Suppressor macrophage treated with lipopolysaccharide for 1 hour (primary cell): ENCODE measurements around the gene GHR.
"Not testable (repeated sequence)": the region's sequence is repeated elsewhere in the genome, so short reads cannot be mapped to it uniquely, and the experiment has no call there.

ENCODE experiments used
- DNase-seq, 3 donors: peaks; one replicate each; pipeline ENCODE4 v3.0.0-alpha.2; 2020 to 2022

GHR gene

DNA sequence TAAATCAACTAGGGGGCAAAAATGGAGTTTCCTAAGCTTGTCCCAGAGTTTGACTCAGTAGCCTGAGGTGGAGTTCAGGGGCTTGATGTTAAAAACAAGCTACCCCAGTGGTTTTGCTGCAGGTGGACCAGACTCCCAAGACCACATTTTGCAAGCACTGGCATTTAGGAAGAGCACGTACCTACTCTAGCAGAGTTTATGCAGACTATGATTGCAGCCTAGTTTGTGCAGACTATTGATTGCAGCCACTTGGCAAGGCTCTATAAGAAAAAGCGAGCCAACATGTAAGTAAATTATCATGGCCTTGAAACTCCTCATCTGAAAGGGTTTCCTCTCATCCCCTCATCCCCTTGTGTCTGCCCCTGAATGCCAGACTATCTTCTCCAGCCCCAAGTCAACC lies 231.4 kb downstream of the GHR start:
- no peak for DNase-seq

DNA sequence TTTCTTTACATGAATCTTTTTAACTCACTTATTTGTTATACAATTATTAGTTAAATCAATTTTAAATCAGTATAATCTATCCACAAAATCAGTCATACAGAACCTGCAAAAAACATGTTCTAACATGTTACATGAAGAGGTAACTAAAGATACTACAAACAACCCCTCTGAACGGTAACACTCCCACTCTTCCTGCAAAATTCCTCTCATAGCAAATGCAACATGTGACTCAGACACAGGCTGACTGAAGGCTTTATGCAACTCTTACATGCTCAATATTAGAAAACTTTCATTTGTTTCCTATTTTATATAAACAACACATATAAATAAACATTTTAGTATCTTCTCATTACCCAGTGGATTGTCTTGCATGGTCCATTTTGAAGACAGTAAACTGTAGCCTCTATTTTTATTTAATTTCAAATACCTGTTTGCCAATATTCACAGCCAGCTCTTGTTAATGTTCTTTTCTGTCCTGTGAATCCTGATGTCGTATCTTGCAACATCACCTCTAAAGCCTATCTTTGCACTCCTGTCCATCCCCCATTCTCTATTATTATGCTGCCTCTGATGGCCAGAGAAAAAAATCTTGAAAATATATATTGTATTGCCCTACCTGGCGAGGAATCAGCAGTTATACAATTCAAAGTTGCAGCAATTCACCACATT lies 232.9 kb downstream of the GHR start:
- DNase-seq, result peak in 2 of 3 donors; percentile 9 to 23

DNA sequence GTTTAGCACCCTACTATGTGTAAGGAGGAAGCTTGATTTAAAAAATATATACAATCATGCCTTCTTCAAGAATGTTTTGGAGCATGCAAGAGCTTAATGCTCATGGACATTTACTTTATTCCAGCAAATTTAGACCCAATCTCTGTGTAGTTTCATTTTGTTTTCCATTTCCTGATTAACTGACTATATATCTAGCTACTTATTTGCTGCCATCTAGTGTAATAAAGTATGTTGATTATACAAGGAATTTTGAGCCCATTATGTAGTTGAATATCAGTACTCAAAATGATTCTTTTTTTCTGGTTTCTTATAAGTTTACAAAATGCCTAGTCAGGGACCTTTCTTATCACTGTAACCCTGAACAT lies 233.4 kb downstream of the GHR start:
- DNase-seq, result peak in 1 of 3 donors; percentile 10

DNA sequence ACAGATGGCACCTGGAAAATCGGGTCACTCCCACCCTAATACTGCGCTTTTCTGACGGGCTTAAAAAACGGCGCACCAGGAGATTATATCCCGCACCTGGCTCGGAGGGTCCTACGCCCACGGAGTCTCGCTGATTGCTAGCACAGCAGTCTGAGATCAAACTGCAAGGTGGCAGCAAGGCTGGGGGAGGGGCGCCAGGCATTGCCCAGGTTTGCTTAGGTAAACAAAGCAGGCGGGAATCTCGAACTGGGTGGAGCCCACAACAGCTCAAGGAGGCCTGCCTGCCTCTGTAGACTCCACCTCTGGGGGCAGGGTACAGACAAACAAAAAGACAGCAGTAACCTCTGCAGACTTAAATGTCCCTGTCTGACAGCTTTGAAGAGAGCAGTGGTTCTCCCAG lies 236.6 kb downstream of the GHR start:
- DNase-seq, result not testable (repeated sequence)

GRCh38 chr5:42665857-42666256 lies 242.6 kb downstream of the GHR start:
- no peak for DNase-seq

GRCh38 chr5:42666869-42667268 lies 243.6 kb downstream of the GHR start:
- no peak for DNase-seq

GRCh38 chr5:42668254-42668653 lies 245.0 kb downstream of the GHR start:
- DNase-seq, result no peak

DNA sequence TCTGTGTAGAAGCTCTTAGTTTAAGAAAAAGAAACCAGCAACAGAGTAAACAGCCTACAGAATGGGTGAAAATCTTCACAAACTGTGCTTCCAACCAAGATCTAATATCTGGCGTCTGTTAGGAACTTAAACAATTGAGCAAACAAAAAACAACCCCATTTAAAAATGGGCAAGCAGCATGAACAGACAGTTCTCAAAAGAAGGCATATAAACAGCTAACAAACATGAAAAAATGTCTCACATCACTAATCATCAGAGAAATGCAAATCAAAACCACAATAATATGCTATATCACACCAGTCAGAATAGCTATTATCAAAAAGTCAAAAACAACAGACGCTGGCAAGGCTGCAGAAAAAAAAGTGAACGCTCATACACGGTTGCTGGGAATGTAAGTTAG lies 249.7 kb downstream of the GHR start:
- DNase-seq, result no peak

- DNase-seq, result no peak
These were observed 252.4 kb downstream of the GHR start for GRCh38 chr5:42675602-42676001.

DNA sequence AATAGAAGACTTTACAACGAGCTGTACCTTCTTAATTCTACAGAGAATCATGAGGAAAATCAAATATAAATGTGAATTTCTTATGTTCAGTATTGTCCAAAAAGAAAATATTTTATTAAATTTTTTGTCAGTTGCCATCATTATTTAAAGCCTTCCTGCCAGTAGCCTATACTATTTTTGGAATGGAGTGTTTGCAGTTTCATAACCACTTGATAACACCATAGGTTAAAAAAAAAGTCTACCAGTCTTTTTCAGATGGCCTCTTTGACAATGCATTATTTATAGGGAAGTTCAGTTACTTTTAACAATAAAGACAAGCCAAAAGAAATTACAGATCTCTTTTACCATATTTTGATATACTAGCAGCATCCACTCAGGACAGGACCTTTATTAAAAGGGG lies 253.1 kb downstream of the GHR start:
- no peak for DNase-seq

DNA sequence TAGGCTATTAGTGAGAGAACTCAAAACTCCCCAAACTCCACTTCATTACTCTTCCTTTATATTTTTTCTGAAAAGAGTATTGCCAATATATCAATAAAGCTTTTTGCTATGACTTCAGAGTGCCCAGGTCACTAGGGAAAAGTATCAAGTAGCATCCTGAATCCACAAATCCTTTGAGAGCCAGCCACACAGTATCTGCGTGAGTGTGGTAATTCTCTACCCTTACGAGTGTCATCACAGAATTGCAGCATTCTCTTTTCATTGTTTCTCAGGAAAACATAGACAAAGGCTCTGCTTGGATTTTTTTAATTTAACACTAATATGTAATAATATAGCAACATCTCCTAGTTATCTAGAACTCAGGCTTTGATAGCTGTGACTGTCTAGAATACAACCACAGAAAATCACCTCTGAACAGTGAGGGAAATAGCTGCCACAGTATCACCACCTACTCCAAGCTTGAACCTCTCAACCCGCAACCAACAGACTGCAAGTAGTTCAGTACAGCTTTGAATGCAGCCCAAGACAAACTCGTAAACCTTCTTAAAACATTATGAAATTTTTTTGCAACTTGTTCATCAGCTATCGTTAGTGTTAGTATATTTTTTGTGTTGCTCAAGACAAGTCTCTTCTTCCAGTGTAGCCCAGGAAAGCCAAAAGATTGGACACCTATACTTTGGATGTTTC lies 254.1 kb downstream of the GHR start:
- DNase-seq, result no peak

DNA sequence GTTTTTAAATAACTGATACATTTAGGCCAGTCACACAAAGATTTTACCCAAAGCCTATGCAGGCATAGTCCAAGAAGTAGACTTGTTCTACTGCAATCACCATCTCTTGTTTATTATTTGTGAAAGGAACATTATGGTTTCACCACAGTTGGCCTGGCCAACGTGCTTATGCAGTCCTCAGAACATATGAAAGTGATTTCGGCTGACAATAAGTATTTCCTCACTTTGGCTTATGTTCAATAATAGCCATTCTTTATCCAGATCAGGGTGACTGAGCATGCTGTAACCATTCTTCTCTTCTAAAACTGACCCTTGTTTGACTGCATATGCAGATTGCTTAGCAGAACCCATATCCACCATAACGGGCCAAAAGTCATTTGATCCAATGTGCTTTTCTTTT lies 256.8 kb downstream of the GHR start:
- DNase-seq, result no peak

DNA sequence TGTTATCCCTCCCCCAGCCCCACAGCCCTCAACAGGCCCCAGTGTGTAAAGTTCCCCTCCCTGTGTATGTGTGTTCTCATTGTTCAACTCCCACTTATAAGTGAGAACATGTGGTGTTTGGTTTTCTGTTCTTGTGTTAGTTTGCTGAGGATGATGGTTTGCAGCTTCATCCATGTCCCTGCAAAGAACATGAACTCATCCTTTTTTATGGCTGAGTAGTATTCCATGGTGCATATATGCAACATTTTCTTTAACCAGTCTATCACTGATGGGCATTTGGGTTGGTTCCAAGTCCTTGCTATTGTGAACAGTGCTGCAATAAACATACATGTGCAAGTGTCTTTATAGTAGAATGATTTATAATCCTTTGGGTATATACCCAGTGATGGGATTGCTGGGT lies 261.8 kb downstream of the GHR start:
- not testable (repeated sequence) for DNase-seq

GRCh38 chr5:42689391-42689790 lies 266.2 kb downstream of the GHR start:
- DNase-seq, result no peak

DNA sequence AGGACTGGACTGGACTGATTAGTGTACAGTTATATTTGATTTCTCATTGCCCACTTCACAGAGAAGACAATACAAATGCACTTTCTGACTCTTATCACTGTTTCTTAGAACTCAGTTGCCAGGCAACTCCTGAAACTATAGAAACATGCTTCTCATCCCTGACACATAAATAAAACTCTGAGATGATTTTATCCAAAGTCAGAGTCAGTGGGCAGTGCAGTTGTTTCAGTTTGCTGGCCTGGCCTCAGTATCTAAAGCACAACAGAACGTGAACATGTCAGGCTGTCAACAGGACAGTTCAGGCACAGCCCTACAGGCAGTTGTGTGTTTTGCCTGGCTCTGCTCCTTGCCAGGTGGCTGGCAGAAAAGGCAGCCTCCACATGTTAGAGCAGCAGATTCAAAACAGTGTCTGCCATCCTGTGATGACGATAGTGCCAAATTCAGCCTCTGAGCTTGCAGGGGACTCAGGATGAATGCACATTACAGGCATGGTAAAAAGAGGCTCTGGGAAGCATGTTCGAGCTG lies 268.2 kb downstream of the GHR start:
- no peak for DNase-seq

GRCh38 chr5:42701351-42702059 lies 278.3 kb downstream of the GHR start:
- no peak for DNase-seq

- no peak for DNase-seq
These were observed 280.0 kb downstream of the GHR start for GRCh38 chr5:42703238-42703637.

- peak in 2 of 3 donors; percentile 33 to 38 for DNase-seq
These were observed 292.5 kb downstream of the GHR start for GRCh38 chr5:42715785-42716184.

- no peak for DNase-seq
These were observed 295.4 kb downstream of the GHR start for GRCh38 chr5:42718591-42718990.

- DNase-seq, result no peak
These were observed 295.8 kb downstream of the GHR start for GRCh38 chr5:42719034-42719433.

DNA sequence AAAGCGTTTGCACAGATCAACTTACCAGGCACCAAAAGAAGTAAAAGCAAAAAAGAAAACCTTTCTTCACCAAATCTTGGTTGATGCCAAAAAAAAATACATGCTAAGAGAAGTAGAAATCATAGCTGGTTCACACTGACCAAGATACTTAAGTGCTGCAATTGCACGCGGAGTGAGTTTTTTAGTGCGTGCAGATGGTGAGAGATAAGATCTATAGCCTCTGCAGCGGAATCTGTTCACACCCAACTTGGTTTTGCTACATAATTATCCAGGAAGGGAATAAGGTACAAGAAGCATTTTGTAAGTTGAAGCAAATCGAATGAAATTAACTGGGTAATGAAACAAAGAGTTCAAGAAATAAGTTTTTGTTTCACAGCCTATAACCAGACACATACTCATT lies 297.0 kb downstream of the GHR start:
- no peak for DNase-seq

DNA sequence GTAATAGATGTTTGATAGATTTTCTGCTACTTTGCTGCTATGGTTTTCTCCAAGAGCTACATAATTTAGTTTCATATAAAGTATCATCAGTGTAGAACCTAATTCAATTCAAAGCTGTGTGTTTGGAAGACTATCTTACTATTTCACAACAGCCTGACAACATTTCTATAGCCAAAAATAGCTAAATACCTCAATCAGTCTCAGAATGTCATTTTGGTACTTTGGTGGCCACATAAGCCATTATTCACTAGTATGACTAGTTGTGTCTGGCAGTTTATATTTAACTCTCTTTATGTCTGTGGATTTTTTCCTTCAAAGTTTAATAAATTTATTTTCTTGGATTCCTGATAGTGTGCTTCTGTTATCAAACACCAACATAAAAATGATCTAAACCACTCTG lies 298.2 kb downstream of the GHR start:
- peak in 1 of 3 donors; percentile 21 for DNase-seq

- not testable (repeated sequence) for DNase-seq
These were observed 311.4 kb downstream of the GHR start for GRCh38 chr5:42734531-42735058.

DNA sequence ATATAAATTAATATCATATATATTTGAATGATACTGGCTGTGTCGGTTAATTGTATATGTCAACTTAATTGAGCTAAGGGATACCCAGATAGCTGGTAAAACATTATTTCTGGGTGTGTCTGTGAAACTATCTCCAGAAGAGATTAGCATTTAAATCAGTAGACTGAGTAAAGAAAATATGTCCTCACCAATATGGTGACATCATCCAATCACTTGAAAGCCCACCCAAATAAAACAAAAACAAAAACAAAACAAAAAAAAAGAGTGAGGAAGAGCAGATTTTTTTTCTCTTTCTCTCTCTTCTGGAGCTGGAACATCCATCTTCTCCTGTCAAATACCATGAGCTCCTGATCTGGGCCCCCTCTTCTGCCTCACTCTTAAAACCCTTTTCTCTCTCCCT lies 317.7 kb downstream of the GHR start:
- DNase-seq, result no peak
